ENCODE measurements around the gene RPS6KA2.

The RPS6KA2 gene

DNA sequence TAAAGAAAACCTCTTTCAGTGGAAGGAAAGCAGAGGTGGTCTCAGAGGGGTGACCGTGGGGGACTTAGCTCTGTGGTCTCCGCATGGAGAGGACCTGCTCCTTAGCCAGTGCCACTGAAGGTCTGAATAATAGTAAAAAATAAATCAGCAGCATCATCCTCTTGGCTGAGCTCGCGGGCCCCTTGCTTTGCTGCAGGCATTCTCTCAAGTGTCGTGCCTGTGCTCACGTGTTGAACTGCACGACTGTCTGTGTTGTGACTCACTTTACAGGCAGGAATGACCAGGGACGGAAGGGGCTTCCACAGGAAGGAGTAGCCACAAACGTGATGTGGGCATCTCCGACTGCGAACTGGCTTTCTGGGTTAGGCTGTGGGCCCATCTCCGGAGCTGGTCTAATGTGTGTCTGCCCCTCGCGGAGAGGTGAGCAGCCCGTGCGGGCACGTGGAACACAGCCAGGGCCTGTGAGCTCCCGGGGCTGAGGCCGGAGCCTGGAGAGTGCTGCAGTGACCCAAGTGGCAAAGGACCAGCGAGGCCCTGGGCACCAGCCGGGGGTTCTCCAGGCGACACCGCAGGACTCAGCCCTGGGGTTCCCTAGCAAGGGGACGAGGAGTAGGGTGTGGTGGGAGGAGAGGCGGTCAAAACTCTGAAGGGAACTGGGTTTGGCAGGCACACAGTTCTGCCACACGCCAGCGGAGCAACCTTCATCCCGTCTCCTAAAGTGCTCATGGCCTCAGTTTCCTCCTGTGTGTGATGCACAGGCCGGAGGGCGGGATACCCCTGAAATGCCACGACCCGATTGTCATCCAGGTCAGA, 129.8 kb downstream of the RPS6KA2 start:
- DNase-seq, result no peak

DNA sequence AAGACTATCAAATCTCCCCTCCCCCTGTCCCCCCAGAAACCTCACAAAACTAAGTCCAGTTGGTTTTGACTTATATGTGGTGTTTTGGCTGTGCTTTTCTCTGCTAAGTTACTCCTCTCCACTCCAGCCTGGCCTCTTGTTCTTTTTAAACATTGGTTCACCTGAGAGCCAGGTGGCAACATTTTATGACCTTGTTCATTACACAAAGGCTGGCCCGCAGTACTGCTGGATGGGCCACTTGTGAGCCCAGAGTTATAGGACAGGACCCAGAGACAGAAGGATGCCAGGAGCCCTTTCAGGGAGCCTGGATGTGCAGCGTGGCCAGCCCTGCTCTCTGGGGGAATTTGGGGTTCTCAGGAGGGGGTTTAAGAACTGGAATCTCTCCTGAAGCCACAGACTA, 130.6 kb downstream of the RPS6KA2 start:
- no peak for DNase-seq

DNA sequence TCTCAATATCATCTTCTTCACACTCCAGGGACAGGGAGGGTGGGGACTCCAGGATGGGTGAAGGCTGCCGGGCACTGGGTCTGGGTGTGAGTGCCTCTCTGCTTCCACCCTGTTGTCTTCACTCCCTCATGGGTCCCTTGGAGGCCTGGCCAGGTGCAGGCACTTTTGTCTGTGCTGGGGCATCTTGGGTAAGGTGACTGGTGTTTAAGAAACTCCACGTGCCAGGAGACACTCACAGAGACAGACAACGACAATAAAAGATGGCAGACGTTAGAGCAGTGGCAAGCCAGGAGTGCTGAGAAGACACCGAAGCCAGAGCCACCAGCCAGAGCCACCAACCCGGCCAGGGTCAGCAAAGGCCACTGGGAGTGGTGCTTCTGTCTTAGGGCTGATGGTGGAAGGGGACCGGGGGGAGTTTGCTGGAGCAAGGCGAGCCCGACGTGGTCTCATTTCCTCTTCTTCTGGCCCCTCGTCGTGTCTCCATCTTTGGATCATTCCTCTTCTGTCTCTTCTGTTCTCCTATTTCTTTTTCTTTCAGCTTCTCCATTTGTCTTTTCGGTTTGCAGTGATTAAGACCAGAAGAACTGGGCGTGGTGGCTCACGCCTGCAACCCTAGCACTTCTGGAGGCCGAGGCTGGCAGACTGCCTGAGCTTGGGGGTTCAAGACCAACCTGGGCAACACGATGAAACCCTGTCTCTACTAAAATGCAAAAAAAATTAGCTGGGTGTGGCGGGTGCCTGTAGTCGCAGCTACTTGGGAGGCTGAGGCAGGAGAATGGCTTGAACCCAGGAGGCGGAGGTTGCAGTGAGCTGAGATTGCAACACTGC, 131.3 kb downstream of the RPS6KA2 start:
- DNase-seq, result no peak

- no peak for DNase-seq
Measured at GRCh38 chr6:166494757-166495486, 132.1 kb downstream of the RPS6KA2 start.

GRCh38 chr6:166494101-166494441, 133.0 kb downstream of the RPS6KA2 start:
- DNase-seq, result no peak

DNA sequence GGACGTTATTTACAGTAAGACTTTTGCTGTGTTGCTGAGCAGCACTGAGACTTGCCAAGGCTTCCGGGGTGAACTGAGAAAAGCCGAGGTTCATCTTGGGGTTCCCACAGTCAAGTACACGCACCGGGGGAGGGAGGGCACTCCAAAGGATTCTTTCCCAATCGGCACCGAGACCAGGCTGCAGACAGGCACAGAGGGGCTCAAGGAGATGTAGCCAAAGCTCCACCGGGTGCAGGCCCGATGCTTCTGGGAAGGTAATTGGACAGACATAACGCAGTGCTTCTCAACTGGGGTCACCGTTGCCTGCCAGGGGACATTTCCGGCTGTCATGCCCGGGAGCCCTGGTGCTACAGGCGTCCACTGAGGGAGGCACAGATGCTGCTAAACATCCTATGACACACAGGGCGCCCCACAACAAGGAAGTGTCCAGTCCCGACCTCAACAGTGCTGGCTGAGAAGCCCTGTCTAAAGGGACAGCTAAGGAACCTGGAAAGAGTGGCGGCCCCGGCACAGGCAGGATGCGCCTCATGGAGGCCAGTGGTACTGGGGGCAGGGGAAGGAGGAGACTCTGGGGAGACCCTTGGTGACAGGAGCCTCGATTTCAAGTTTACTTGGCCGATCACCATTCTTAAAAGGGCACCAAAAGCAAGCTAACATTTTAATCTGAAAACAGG, 133.5 kb downstream of the RPS6KA2 start:
- no peak for DNase-seq

- no peak for DNase-seq
Measured at GRCh38 chr6:166492092-166492741, 134.8 kb downstream of the RPS6KA2 start.

- DNase-seq, result peak; percentile 62
Measured at GRCh38 chr6:166490671-166491500, 136.2 kb downstream of the RPS6KA2 start.

DNA sequence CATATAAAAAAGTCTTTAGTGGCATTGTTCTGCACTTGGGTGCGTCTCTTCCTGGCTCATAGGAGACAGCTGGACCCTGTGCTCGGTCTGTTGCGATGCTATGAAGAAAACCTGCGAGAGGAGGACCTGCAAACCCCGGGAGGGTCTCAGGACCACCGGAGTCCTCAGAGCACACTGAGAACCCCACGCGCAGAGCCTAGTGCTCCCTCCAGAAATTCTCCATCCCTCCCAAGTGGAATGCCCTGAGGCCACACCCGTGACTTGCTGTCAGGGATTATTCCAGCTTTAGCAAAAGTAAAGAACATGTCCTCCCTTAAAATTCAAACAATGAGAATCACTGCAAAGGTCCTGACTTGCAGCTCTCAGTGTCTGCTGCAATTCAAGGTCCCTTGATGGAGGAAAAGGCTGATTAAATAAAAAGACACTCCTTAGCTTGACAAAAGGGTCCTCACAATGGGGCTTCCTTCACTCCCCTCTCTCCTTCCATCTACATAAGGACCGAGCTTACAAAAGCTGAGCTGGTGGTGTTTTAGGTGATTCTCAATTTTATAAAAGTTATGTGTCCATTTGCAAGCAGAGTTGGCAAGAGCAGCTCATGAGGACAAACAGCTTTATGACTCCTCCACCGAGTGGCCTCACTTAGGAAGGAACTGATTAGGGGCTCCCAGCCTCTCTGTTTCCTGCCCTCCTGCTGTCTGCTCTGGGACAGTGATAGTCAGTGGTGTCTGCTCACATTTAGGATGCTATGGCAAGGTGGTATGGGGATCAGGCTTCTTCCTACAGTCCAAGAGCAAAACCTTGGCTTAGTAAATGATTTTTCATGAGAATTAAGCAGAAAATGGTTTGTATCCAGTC, 137.5 kb downstream of the RPS6KA2 start:
- DNase-seq, result no peak

GRCh38 chr6:166488701-166489100, 138.3 kb downstream of the RPS6KA2 start:
- no peak for DNase-seq

GRCh38 chr6:166488076-166488685, 138.9 kb downstream of the RPS6KA2 start:
- DNase-seq, result no peak

DNA sequence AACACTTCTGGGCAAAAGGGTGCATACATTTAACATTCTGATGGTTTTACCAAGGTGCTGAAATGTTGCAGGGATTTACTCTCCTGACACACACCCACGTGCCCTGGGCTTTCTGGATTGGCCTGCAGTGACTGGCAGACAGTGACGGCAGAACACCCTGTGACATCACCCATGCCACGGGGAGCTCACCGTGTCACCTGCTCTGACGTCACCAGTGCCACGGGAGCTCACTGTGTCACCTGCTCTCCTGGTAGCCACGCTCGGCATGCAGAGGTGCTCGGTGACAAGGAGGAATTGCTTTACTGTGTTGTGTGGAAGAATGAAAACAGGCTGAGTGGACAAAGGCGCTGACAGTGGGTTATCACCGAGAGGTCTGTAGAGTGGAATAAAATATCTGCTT, 139.9 kb downstream of the RPS6KA2 start:
- DNase-seq, result no peak

DNA sequence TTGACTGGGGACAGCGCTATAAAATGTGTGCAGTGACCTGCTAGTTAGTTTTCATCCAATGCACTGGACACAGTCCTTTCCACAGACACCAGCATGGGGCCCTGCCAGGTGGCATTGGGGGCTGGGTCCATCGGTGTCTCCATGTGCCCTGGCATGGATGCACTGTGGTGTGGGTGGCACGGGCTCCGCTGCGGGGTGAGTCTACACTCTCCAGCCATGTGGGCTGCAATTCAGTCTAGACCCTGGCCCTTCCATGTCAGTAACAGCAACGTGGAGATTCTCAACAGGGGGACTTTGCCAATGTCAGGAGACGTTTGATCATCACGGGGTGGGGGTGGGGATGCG, 140.5 kb downstream of the RPS6KA2 start:
- no peak for DNase-seq

DNA sequence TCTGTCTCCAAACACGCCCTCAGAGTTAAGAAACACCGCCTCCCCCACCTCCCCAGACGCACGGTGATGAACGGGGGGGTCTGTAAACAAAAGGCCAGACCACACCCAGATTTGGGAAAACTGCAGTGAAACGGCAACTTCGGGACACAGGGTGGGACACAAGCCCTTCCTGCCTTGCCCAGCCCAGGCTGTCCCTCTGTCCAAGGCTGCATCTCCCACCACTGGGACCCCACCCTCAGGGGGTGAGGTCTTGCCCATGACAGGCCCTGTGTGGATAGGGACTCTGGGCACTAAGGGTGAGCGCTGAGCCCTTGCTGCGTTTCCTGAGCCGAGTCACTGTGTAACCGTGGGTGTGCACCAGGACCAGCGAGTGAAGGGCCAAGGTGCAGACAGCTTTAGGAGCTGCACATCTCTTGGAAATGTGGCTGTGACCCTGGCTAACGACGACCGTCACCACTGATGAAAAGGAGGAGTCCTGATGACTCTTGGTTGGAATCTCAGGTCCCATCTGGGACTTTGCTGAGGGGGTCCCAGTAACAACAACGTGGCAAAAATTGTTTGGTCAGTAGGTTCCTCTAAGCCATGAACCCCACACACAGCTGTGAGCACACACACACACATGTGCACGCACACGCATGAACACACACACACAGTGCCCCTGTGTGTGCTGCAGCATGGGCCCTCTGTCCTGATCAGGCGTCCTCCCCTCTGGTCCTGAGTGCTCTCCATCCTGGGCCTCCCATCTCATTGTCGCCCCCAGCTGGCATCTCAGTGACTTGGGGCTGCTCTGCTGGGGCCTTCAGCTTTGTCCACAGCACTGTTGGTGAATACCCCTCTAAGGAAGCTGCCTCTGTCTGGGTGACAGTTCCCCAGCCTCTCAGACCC, 141.2 kb downstream of the RPS6KA2 start:
- DNase-seq, result no peak

DNA sequence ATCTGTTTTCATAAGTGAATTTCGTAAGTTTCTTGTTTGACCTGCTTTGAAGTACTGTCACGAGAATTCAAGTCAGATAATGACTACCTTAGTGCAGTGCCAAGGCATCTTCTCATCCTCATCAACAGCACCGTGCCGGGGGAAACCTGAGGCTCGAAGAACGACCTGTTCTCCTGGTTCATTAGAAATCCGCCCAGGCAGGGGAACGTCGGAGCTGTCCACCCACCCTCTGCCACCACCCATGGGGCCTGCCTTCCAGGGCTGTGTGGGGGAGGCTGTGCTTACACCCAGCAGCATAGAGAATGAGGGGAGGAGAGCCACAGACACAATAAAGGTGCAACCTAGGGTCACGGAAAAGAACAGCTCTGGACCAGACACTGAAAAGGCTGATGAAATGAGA, 142.2 kb downstream of the RPS6KA2 start:
- DNase-seq, result no peak

DNA sequence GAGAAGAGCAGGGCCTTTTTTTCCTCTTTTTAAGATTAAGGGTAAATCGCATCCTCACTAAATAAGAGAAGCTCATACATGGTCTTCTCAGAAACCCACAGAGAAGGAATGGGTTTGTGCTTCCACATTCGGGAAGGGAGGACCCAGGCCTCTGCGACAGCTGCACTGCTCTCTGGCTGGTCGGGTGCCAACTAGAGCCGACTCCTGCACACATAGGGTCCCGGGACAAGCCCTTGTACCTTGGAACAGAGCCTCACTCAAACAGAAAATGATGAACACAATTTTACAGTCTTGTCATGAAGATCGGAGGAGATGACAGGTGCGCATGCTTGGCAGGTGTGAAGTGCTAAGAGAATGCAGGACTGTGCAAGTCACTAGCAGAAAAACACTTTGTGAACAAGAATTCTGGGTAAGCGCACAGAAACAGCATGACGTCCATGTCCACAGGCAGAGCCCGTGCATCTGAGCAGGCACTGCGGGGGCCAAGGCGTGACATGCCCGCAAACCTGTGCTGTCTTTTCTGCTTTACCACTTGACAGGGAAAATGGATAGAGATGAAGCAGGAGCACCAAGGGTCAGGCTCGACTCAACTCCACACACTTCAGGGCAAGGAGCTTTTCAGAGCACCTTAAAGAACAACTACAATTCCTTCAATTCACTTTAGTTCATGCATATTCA, 143.3 kb downstream of the RPS6KA2 start:
- no peak for DNase-seq

GRCh38 chr6:166483026-166483425, 144.0 kb downstream of the RPS6KA2 start:
- DNase-seq, result no peak

- no peak for DNase-seq
Measured at GRCh38 chr6:166478782-166479592, 148.1 kb downstream of the RPS6KA2 start.
